Measurements from ENCODE around the gene SIGLEC8. TPM values are rescaled to one million over a fixed set of nuclear protein-coding genes. Genes with fewer than 3 reads are reported as not detected.

SIGLEC8 gene
- total RNA-seq, 1 donor = not detected

- no peaks in the 10 kb centered on the region for H3K36me3 ChIP-seq (ENCODE audit: insufficient read depth, low read length)
- H3K9me3 ChIP-seq (ENCODE audit: low read depth, low read length) = no peaks in the 10 kb centered on the region
- H4K20me1 ChIP-seq (ENCODE audit: insufficient read depth, low read length) = no peaks in the 10 kb centered on the region
- no peak overlapping the region for H2AFZ ChIP-seq (ENCODE audit: low read length)
- no peak overlapping the region for H3K4me3 ChIP-seq (ENCODE audit: insufficient read depth, low read length)
- no peaks in the 10 kb centered on the region for H3K79me2 ChIP-seq (ENCODE audit: insufficient read depth, low read length)
- no peak overlapping the region for H3K4me2 ChIP-seq (ENCODE audit: insufficient read depth, low read length)
- no peak for TF ChIP-seq CTCF (IDR thresholded peaks at IDR 0.05; ENCODE audit: extremely low read depth, low read depth, low read length)
- DNase-seq (ENCODE audit: insufficient read length, low spot score, missing footprints) = no peak
- H3K27me3 ChIP-seq (ENCODE audit: insufficient read depth, low read length) = no peaks in the 10 kb centered on the region
- H3K4me1 ChIP-seq (ENCODE audit: insufficient read depth, low read length) = no peaks in the 10 kb centered on the region
- H3K27ac ChIP-seq (ENCODE audit: low read depth, low read length) = no peak overlapping the region
Observed at GRCh38 chr19:51441410-51442390, 16.6 kb downstream of the SIGLEC8 start.

GRCh38 chr19:51440846-51441409 is 17.3 kb downstream of the SIGLEC8 start:
- Histone ChIP-seq H3K27me3 (ENCODE audit: insufficient read depth, low read length) (no peaks in the 10 kb centered on the region), H3K4me1 (ENCODE audit: insufficient read depth, low read length) (no peaks in the 10 kb centered on the region)
- DNase-seq (ENCODE audit: insufficient read length, low spot score, missing footprints) = no peak

GRCh38 chr19:51440052-51440451 is 18.2 kb downstream of the SIGLEC8 start:
- Histone ChIP-seq H3K4me2 (ENCODE audit: insufficient read depth, low read length) (no peak overlapping the region), H3K9me3 (ENCODE audit: low read depth, low read length) (no peaks in the 10 kb centered on the region), H3K79me2 (ENCODE audit: insufficient read depth, low read length) (no peaks in the 10 kb centered on the region), H2AFZ (ENCODE audit: low read length) (no peak overlapping the region), H4K20me1 (ENCODE audit: insufficient read depth, low read length) (no peaks in the 10 kb centered on the region), H3K4me1 (ENCODE audit: insufficient read depth, low read length) (no peaks in the 10 kb centered on the region), H3K27ac (ENCODE audit: low read depth, low read length) (no peak overlapping the region), H3K4me3 (ENCODE audit: insufficient read depth, low read length) (no peak overlapping the region), H3K36me3 (ENCODE audit: insufficient read depth, low read length) (no peaks in the 10 kb centered on the region), H3K27me3 (ENCODE audit: insufficient read depth, low read length) (no peaks in the 10 kb centered on the region)
- DNase-seq (ENCODE audit: insufficient read length, low spot score, missing footprints) = no peak
- no peak for TF ChIP-seq CTCF (IDR thresholded peaks at IDR 0.05; ENCODE audit: extremely low read depth, low read depth, low read length)

More at GRCh38 chr19:51440846-51441409, 17.3 kb downstream of the SIGLEC8 start:
- Histone ChIP-seq H3K4me2 (ENCODE audit: insufficient read depth, low read length) (no peak overlapping the region), H2AFZ (ENCODE audit: low read length) (no peak overlapping the region), H3K27ac (ENCODE audit: low read depth, low read length) (no peak overlapping the region), H3K9me3 (ENCODE audit: low read depth, low read length) (no peaks in the 10 kb centered on the region), H3K36me3 (ENCODE audit: insufficient read depth, low read length) (no peaks in the 10 kb centered on the region), H4K20me1 (ENCODE audit: insufficient read depth, low read length) (no peaks in the 10 kb centered on the region), H3K4me3 (ENCODE audit: insufficient read depth, low read length) (no peak overlapping the region), H3K79me2 (ENCODE audit: insufficient read depth, low read length) (no peaks in the 10 kb centered on the region)
- no peak for TF ChIP-seq CTCF (IDR thresholded peaks at IDR 0.05; ENCODE audit: extremely low read depth, low read depth, low read length)

GRCh38 chr19:51439021-51439465 is 19.2 kb downstream of the SIGLEC8 start:
- Histone ChIP-seq H2AFZ (ENCODE audit: low read length) (no peak overlapping the region), H3K4me2 (ENCODE audit: insufficient read depth, low read length) (no peak overlapping the region), H3K27me3 (ENCODE audit: insufficient read depth, low read length) (no peaks in the 10 kb centered on the region), H3K4me3 (ENCODE audit: insufficient read depth, low read length) (no peak overlapping the region), H3K27ac (ENCODE audit: low read depth, low read length) (no peak overlapping the region), H4K20me1 (ENCODE audit: insufficient read depth, low read length) (no peaks in the 10 kb centered on the region), H3K4me1 (ENCODE audit: insufficient read depth, low read length) (no peaks in the 10 kb centered on the region), H3K79me2 (ENCODE audit: insufficient read depth, low read length) (no peaks in the 10 kb centered on the region), H3K36me3 (ENCODE audit: insufficient read depth, low read length) (no peaks in the 10 kb centered on the region), H3K9me3 (ENCODE audit: low read depth, low read length) (no peaks in the 10 kb centered on the region)
- DNase-seq (ENCODE audit: insufficient read length, low spot score, missing footprints) = no peak
- TF ChIP-seq CTCF (IDR thresholded peaks at IDR 0.05; ENCODE audit: extremely low read depth, low read depth, low read length) = peak; percentile 48

Measured in osteoblast (primary cell).